PFSK-1 (cell line): Measurements from ENCODE around the gene SETD1B.

Experiments used
- FOXP2 ChIP-seq: optimal IDR thresholded peaks from 2 replicates; pipeline ENCODE3; 2011; ENCODE audit warnings: borderline replicate concordance, control low read depth, inconsistent platforms; ENCODE audit not compliant: insufficient read depth; ENCODE audit errors: extremely low read length, extremely low read depth
- POLR2AphosphoS5 ChIP-seq: IDR thresholded peaks from 2 replicates; pipeline ENCODE4 v1.6.1; 2012; ENCODE audit warnings: low read depth, mild to moderate bottlenecking, control low read depth, low read length, moderate library complexity
- SIN3A ChIP-seq: IDR thresholded peaks from 2 replicates; pipeline ENCODE4 v1.6.1; 2012; ENCODE audit warnings: mild to moderate bottlenecking, low read length, moderate library complexity, borderline replicate concordance; ENCODE audit not compliant: insufficient read depth
- TAF1 ChIP-seq: IDR thresholded peaks from 2 replicates; pipeline ENCODE4 v1.6.1; 2012; ENCODE audit warnings: low read length, control low read depth, borderline replicate concordance; ENCODE audit not compliant: insufficient read depth
- TF ChIP-seq, protein P1 (sequence below), 2 experiments: IDR thresholded peaks; 2 replicates each; pipeline versions ENCODE4 v1.6.1 to v1.8.0; 2011 to 2012; ENCODE audit warnings: low read depth in 2 of 2, low read length in 2 of 2, control low read depth in 1 of 2, inconsistent platforms in 1 of 2, mild to moderate bottlenecking in 1 of 2, moderate library complexity in 1 of 2; ENCODE audit not compliant: insufficient read depth in 1 of 2

Gene SETD1B

DNA sequence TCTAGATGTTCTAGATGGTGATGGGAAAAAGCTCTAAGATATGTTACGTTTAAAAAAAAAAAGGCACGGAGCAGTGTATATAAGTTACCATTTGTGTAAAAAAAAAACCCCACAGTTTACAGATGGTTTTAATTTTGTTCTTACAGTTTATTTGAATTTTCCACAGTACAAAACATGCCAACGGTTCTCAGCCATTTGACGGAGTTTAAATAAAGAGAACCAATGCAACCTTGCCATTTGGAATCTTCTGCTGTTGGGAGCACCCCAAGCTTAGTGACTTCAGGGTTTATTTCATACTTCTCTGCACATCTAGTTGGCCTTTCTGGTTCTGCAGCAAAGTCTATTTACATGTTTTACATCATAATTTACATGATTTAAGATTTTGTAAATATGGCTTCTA, 62.5 kb downstream of the SETD1B start:
- TF ChIP-seq POLR2AphosphoS5 (no peak), TAF1 (no peak), FOXP2 (no peak)
- TF ChIP-seq, protein P1, sequence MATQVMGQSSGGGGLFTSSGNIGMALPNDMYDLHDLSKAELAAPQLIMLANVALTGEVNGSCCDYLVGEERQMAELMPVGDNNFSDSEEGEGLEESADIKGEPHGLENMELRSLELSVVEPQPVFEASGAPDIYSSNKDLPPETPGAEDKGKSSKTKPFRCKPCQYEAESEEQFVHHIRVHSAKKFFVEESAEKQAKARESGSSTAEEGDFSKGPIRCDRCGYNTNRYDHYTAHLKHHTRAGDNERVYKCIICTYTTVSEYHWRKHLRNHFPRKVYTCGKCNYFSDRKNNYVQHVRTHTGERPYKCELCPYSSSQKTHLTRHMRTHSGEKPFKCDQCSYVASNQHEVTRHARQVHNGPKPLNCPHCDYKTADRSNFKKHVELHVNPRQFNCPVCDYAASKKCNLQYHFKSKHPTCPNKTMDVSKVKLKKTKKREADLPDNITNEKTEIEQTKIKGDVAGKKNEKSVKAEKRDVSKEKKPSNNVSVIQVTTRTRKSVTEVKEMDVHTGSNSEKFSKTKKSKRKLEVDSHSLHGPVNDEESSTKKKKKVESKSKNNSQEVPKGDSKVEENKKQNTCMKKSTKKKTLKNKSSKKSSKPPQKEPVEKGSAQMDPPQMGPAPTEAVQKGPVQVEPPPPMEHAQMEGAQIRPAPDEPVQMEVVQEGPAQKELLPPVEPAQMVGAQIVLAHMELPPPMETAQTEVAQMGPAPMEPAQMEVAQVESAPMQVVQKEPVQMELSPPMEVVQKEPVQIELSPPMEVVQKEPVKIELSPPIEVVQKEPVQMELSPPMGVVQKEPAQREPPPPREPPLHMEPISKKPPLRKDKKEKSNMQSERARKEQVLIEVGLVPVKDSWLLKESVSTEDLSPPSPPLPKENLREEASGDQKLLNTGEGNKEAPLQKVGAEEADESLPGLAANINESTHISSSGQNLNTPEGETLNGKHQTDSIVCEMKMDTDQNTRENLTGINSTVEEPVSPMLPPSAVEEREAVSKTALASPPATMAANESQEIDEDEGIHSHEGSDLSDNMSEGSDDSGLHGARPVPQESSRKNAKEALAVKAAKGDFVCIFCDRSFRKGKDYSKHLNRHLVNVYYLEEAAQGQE (IDR thresholded peaks at IDR 0.05; ENCODE audit: insufficient read depth in 1 of 2, low read depth in 2 of 2, low read length in 2 of 2) = no peak

DNA sequence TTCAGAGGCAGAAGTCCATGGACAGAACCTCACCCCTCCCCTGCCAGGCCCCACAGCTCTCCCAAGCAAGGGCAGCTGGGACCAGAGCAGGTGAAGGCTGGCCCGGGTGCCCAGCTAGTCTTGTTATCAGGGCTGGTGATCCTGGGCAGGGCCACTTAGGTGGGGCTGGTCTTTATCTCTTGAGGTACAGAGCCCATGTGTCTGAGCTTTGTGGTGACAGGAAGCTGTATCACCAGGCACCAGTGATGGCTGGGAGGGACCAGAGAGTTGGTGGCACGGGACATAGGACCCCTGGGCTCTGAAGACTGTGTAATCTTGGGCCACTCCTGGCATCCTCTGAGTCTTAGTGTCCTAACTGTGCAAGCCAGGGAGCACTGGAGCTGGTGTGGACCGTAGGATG, 67.7 kb downstream of the SETD1B start:
- no peak for TF ChIP-seq POLR2AphosphoS5
- no peak for TF ChIP-seq TAF1
- TF ChIP-seq SIN3A = no peak
- no peak for TF ChIP-seq FOXP2
- TF ChIP-seq, protein P1 (IDR thresholded peaks at IDR 0.05; ENCODE audit: insufficient read depth in 1 of 2, low read depth in 2 of 2, low read length in 2 of 2) = no peak

DNA sequence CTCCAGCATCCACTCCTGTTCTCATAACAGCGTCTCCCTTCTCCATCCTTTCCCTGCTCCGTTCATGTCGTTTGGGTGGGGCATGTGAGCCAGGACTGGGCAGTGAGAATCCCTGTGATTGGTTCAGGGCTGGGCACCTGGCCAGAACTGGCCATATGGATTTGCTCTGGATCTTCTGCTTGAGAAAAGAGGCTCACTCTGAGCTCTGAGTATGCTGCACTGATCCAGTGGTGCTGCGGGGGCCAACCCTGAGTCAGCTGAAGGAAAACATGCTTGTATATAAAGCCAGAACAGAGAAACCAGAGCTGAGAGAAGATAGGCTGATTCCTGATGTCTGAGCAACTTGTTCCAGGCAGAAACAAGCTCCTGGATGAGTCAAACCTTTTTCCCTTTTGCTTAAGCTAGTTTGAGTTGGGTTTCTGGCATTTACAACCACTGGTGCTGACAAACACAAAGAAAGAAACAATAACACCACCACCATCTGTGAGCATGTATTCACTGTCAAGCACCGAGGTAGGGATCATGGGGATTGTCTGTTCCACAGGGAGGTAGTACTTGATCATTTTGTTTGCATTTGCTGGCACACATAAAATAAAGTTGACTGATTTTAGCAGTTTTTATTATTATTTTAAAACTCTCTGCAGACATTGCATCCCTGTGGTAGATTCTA, 68.9 kb downstream of the SETD1B start:
- no peak for TF ChIP-seq FOXP2
- TF ChIP-seq TAF1 = no peak
- TF ChIP-seq SIN3A = no peak
- TF ChIP-seq, protein P1 (IDR thresholded peaks at IDR 0.05; ENCODE audit: insufficient read depth in 1 of 2, low read depth in 2 of 2, low read length in 2 of 2) = no peak
- TF ChIP-seq POLR2AphosphoS5 = no peak

DNA sequence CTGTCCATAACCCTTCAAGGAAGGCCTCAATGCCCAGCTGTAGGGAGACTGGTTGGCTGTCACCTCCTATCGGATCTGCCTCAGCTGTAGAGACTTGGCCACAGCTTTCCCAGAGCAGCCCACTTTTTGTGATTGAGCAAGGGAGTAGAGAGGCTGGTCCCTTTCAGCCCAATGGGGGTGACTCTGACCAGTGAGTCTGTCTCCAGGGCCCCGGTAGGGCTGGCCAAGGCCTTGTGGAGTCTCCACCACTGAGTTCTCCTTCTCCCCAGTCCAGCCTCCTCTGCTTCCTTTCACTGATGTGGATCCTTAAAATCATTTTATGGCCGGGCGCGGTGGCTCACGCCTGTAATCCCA, 69.4 kb downstream of the SETD1B start:
- TF ChIP-seq SIN3A = no peak
- TF ChIP-seq, protein P1 (IDR thresholded peaks at IDR 0.05; ENCODE audit: insufficient read depth in 1 of 2, low read depth in 2 of 2, low read length in 2 of 2) = no peak
- TF ChIP-seq FOXP2 = no peak
- no peak for TF ChIP-seq POLR2AphosphoS5
- TF ChIP-seq TAF1 = no peak

DNA sequence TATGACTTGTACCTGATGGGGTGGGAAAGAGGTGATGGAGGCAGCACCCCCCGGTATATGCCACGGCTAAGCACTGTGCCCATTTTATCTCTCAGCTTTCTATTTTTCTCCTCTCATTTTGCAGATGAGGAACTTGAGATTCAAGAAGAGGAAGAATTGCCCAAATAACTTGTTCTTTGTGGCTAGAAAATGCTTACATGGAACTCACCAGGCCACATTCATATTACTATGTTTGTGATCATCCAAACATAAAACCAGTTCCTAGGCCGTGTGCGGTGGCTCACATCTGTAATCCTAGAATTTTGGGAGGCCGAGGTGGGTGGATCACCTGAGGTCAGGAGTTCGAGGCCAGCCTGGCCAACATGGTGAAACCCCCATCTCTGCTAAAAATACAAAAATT, 70.3 kb downstream of the SETD1B start:
- TF ChIP-seq FOXP2 (no peak), TAF1 (no peak), POLR2AphosphoS5 (no peak), SIN3A (no peak)
- TF ChIP-seq, protein P1 (IDR thresholded peaks at IDR 0.05; ENCODE audit: insufficient read depth in 1 of 2, low read depth in 2 of 2, low read length in 2 of 2) = no peak
